ENCODE measurements around the gene ABI3BP.

The ABI3BP gene

GRCh38 chr3:100759159-100759558 is 234.1 kb downstream of the ABI3BP start:
- Histone ChIP-seq H2AFZ (ENCODE audit: low read length) (no peak overlapping the region), H3K36me3 (replicated peaks; ENCODE audit: insufficient read depth, low read length) (no peaks in the 10 kb centered on the region), H3K4me2 (ENCODE audit: low read depth, low read length) (peak overlapping the region; percentile 67; the same call in 1 of the 2 replicates), H3K27ac (ENCODE audit: low read length) (no peak overlapping the region), H3K9me3 (replicated peaks; ENCODE audit: insufficient read depth, low read length) (no peaks in the 10 kb centered on the region), H3K9ac (ENCODE audit: low read length) (no peak overlapping the region), H3K4me1 (ENCODE audit: low read length) (peaks cover 26% of the 10 kb centered on the region), H4K20me1 (ENCODE audit: insufficient read depth, low read length) (no peaks in the 10 kb centered on the region), H3K27me3 (replicated peaks; ENCODE audit: insufficient read depth, low read length) (no peaks in the 10 kb centered on the region), H3F3A (ENCODE audit: insufficient read depth, low read length) (peaks cover 20% of the 10 kb centered on the region), H3K9me2 (replicated peaks; ENCODE audit: insufficient read depth, low read length) (no peaks in the 10 kb centered on the region), H3K79me2 (ENCODE audit: low read length) (no peaks in the 10 kb centered on the region), H3K4me3 (ENCODE audit: low read length) (no peak overlapping the region)
- TF ChIP-seq, protein P1, sequence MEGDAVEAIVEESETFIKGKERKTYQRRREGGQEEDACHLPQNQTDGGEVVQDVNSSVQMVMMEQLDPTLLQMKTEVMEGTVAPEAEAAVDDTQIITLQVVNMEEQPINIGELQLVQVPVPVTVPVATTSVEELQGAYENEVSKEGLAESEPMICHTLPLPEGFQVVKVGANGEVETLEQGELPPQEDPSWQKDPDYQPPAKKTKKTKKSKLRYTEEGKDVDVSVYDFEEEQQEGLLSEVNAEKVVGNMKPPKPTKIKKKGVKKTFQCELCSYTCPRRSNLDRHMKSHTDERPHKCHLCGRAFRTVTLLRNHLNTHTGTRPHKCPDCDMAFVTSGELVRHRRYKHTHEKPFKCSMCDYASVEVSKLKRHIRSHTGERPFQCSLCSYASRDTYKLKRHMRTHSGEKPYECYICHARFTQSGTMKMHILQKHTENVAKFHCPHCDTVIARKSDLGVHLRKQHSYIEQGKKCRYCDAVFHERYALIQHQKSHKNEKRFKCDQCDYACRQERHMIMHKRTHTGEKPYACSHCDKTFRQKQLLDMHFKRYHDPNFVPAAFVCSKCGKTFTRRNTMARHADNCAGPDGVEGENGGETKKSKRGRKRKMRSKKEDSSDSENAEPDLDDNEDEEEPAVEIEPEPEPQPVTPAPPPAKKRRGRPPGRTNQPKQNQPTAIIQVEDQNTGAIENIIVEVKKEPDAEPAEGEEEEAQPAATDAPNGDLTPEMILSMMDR (IDR thresholded peaks at IDR 0.05; ENCODE audit: low read length), result no peak
- TF ChIP-seq EZH2phosphoT487 (IDR thresholded peaks at IDR 0.05; ENCODE audit: low read length) (no peak), EZH2 (optimal IDR thresholded peaks at IDR 0.05; ENCODE audit: low read depth, low read length) (no peak)
- no peak for DNase-seq

- Histone ChIP-seq H2AFZ (ENCODE audit: low read length) (no peak overlapping the region), H3K27ac (ENCODE audit: low read length) (no peak overlapping the region), H3K27me3 (replicated peaks; ENCODE audit: insufficient read depth, low read length) (no peaks in the 10 kb centered on the region), H3K4me1 (ENCODE audit: low read length) (peaks cover 19% of the 10 kb centered on the region), H3K9me2 (replicated peaks; ENCODE audit: insufficient read depth, low read length) (no peaks in the 10 kb centered on the region), H3K9ac (ENCODE audit: low read length) (no peak overlapping the region), H3K4me3 (ENCODE audit: low read length) (no peak overlapping the region), H3F3A (ENCODE audit: insufficient read depth, low read length) (peaks cover 20% of the 10 kb centered on the region), H3K9me3 (replicated peaks; ENCODE audit: insufficient read depth, low read length) (no peaks in the 10 kb centered on the region), H4K20me1 (ENCODE audit: insufficient read depth, low read length) (no peaks in the 10 kb centered on the region), H3K4me2 (ENCODE audit: low read depth, low read length) (no peak overlapping the region), H3K79me2 (ENCODE audit: low read length) (no peaks in the 10 kb centered on the region), H3K36me3 (replicated peaks; ENCODE audit: insufficient read depth, low read length) (no peaks in the 10 kb centered on the region)
- TF ChIP-seq, protein P1 (IDR thresholded peaks at IDR 0.05; ENCODE audit: low read length), result no peak
- TF ChIP-seq EZH2 (optimal IDR thresholded peaks at IDR 0.05; ENCODE audit: low read depth, low read length) (no peak), EZH2phosphoT487 (IDR thresholded peaks at IDR 0.05; ENCODE audit: low read length) (no peak)
- no peak for DNase-seq
These were observed 236.8 kb downstream of the ABI3BP start for GRCh38 chr3:100756441-100756840.

GRCh38 chr3:100754563-100755334 is 238.5 kb downstream of the ABI3BP start:
- H3K4me3 ChIP-seq (ENCODE audit: low read length), result no peak overlapping the region
- no peak overlapping the region for H3K4me2 ChIP-seq (ENCODE audit: low read depth, low read length)
- no peak overlapping the region for H3K9ac ChIP-seq (ENCODE audit: low read length)
- H3K4me1 ChIP-seq (ENCODE audit: low read length), result peaks cover 6% of the 10 kb centered on the region
- H2AFZ ChIP-seq (ENCODE audit: low read length), result no peak overlapping the region
- H3K9me3 ChIP-seq (replicated peaks; ENCODE audit: insufficient read depth, low read length), result no peaks in the 10 kb centered on the region
- TF ChIP-seq, protein P1 (IDR thresholded peaks at IDR 0.05; ENCODE audit: low read length), result no peak
- TF ChIP-seq EZH2 (optimal IDR thresholded peaks at IDR 0.05; ENCODE audit: low read depth, low read length), result no peak
- TF ChIP-seq EZH2phosphoT487 (IDR thresholded peaks at IDR 0.05; ENCODE audit: low read length), result no peak
- no peaks in the 10 kb centered on the region for H3K79me2 ChIP-seq (ENCODE audit: low read length)
- H3K36me3 ChIP-seq (replicated peaks; ENCODE audit: insufficient read depth, low read length), result no peaks in the 10 kb centered on the region; the same call in 1 of the 2 replicates
- no peak for DNase-seq
- no peak overlapping the region for H3K27ac ChIP-seq (ENCODE audit: low read length)
- H4K20me1 ChIP-seq (ENCODE audit: insufficient read depth, low read length), result no peaks in the 10 kb centered on the region
- no peaks in the 10 kb centered on the region for H3K9me2 ChIP-seq (replicated peaks; ENCODE audit: insufficient read depth, low read length)
- H3K27me3 ChIP-seq (replicated peaks; ENCODE audit: insufficient read depth, low read length), result no peaks in the 10 kb centered on the region
- peaks cover 4% of the 10 kb centered on the region; the same call in 1 of the 2 replicates for H3F3A ChIP-seq (ENCODE audit: insufficient read depth, low read length)

All from MM.1S (cell line).